Activated naive CD8-positive, alpha-beta T cell treated with anti-CD3 and anti-CD28 coated beads, Interleukin-2, amount 50 U/mL, for 16 hours (primary cell): ENCODE measurements around the gene SLC6A20.

Experiments used
- DNase-seq: peaks from one replicate; pipeline ENCODE4 v3.0.0-alpha.2; 2020; ENCODE audit warnings: low read depth, low spot score

Gene SLC6A20

GRCh38 chr3:45719655-45720487 is 76.5 kb downstream of the SLC6A20 start:
- no peak for DNase-seq

GRCh38 chr3:45716790-45717336 is 79.5 kb downstream of the SLC6A20 start:
- no peak for DNase-seq

- DNase-seq: no peak
Observed at GRCh38 chr3:45715945-45716344, 80.4 kb downstream of the SLC6A20 start.

GRCh38 chr3:45712434-45713110 is 83.8 kb downstream of the SLC6A20 start:
- DNase-seq: no peak

- DNase-seq: no peak
Observed at GRCh38 chr3:45711931-45712330, 84.4 kb downstream of the SLC6A20 start.

GRCh38 chr3:45705839-45706808 is 90.2 kb downstream of the SLC6A20 start:
- no peak for DNase-seq
